Stimulated activated CD4-positive, alpha-beta T cell treated with anti-CD3 and anti-CD28 coated beads, Interleukin-15, amount 100 ng/mL, for 48 hours (primary cell): ENCODE measurements around the gene CENPU.
"Not testable (repeated sequence)": the region's sequence is repeated elsewhere in the genome, so short reads cannot be mapped to it uniquely, and the experiment has no call there.

Source experiments
- DNase-seq, 2 donors: peaks; one replicate each; pipeline ENCODE4 v3.0.0-alpha.2; 2020; ENCODE audit warnings: low read depth in 2 of 2

CENPU gene

GRCh38 chr4:184733654-184734524, at the start of gene CENPU:
Gene CENPU (minus strand): TSS chr4:184734096. CDS start chr4:184734062, 34 bp downstream.
- peak; percentile 93 to 96 for DNase-seq

DNA sequence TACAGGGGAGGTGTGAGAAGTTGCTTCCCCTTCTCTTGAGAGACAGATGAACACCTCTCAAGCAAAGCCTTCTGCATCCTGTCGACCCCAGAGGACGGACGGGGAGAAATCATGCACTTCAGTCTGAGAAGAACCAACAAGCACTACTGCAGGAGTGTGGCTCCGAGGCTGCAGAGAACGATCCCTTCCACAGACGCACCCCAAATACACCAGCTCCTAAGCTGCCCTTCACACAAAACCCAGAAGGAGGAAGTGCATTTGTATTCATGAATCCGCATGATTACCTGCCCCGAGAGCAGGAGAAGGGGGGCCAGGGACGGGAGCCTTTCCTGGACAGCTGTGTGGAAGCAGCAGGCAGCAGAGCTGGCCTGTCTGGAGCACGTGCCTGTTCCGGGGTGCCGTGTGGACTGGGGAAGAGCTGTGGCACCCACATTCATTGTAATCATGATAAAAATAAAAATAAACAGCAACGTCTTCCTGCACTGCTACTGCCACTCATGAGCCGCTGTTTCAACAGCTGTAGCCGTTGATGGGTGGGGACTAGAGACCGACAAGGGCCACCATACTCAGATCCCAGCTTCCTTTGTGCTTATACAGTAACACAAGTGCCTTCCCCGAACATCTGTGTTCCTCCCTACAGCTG, 49.0 kb upstream of the CENPU start:
- DNase-seq, result no peak

DNA sequence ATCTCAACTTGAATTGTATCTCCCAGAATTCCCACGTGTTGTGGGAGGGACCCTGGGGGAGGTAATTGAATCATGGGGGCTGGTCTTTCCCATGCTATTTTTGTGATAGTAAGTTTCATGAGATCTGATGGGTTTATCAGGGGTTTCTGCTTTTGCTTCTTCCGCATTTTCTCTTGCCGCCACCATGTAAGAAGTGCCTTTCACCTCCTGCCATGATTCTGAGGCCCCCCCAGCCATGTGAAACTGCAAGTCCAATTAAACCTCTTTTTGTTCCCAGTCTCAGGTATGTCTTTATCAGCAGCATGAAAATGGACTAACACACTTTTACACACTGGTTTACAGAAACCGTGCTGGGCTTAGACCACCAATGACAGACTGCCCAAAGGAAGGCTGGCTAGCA, 45.3 kb upstream of the CENPU start:
- DNase-seq, result not testable (repeated sequence)

DNA sequence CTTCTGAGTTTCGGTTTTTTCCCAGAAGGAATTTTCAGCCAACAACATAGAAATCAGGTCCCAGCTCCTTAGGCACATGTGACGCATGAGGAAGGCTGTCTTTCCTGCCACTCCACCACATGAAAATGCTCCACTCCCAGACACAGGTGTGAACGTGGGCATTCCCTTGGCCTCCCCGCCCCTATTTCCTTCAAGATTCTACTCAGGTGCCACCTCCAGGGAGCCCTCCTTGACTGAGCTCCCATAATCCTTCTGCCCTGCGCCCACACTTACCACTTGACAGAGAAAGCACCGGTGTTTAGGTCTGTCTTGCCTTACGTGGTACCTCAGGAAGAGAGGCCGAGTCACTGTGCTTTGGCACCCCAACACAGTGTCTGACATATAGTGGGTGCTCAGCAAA, 44.4 kb upstream of the CENPU start:
- no peak for DNase-seq

GRCh38 chr4:184776821-184777220, 42.9 kb upstream of the CENPU start:
- no peak for DNase-seq

GRCh38 chr4:184775854-184776555, 42.1 kb upstream of the CENPU start:
- DNase-seq, result no peak

DNA sequence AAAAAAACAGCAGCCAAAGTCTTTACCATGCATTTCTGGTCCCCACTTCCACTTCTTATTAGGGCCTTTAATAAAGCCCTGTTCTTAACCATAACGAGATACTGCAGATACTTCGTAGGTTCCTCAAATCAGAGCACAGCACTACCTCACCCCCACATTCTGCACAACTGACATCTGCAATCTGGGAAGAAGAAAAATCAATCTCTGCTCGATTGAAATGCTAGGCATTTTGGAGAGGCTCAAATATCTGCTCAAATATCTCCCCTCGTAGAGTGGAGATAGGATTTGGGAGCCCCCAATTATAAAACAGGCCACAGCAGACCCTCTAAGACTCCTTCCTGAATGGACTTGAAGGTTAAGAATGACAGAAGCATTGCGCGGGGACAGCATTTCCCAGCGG, 40.3 kb upstream of the CENPU start:
- no peak for DNase-seq

DNA sequence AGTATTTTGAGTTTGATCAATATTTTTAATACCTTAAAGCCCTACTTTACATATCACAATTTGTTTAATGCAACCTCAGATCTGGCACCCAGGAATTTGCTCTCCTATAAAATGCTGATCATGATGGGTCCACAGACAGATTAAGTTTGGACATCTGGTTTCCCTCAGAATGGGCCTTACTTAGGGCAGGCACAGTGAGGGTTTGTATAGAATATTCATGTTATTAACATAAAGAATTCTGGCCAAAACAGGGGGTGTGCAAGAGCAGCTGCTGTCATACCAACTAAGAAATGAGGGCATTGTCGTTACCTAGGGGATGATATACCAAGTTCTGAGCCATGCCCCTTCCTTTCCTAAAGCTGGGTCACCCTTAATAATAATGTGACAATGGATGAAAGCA, 37.5 kb upstream of the CENPU start:
- DNase-seq, result no peak

DNA sequence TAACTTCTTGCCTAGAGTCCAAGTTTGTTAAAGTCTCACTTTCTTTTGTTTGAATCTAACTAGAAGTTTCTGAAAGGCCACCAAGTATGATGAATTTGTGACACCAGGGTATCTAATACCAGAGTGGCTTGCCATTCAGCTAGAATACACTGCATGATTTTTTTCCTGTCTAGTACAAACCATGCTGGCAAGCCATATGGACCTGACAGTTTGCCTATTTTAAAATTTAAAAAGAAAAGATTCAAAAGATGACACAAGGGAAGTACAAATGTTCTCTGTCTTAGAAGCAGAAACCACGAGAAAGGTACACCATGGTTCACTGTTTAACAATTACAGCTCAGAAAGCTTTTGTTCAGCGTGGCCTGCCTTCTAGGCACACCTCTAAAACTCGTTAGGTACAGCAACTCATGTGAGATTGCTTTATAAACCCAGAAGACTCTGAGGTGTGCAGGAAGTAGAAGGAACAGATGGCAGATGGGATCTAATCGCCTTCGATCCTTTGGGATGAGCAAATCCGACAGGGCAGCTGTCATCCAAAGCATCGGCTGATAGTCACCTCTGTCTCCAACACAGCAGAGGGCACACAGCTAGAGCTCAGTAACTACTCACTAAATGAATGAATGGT, 35.4 kb upstream of the CENPU start:
- no peak for DNase-seq

DNA sequence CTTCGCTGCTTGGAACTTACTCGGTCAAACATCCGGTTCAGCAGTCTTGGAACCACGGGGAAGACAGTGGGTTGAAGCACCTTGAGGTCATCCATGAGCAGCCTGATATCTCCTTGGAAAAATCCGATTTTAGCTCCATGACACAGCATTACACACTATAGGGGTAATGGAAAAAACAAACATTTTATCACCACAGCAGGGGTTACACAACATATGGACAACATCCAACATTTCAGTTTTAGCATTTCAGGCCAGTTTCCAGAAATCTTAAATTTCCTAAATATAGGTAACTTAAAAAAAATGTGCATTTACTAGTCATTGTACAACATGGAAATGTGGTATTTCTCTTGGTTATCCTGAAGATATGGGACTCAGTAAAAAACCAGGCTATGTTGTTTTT, 34.4 kb upstream of the CENPU start:
- DNase-seq, result no peak

DNA sequence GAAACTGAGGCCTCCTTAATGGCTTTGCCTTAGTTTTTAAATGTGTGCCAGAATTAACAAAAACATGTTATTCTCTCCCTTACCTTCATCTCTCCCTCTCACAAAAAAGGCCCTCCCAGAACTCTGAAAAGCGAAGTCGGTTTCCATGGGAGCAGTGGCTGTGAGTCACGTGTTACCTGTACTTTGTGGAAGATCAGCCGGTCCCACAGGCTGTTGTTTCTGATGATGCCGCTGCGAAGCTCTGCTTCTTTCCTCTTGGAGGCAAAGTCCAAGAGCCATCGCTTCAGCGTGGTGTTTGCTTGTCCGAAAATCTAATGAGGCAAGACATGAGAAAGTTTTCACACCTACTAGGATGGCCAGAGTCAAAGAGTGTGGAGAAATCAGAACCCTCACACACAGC, 32.5 kb upstream of the CENPU start:
- no peak for DNase-seq

DNA sequence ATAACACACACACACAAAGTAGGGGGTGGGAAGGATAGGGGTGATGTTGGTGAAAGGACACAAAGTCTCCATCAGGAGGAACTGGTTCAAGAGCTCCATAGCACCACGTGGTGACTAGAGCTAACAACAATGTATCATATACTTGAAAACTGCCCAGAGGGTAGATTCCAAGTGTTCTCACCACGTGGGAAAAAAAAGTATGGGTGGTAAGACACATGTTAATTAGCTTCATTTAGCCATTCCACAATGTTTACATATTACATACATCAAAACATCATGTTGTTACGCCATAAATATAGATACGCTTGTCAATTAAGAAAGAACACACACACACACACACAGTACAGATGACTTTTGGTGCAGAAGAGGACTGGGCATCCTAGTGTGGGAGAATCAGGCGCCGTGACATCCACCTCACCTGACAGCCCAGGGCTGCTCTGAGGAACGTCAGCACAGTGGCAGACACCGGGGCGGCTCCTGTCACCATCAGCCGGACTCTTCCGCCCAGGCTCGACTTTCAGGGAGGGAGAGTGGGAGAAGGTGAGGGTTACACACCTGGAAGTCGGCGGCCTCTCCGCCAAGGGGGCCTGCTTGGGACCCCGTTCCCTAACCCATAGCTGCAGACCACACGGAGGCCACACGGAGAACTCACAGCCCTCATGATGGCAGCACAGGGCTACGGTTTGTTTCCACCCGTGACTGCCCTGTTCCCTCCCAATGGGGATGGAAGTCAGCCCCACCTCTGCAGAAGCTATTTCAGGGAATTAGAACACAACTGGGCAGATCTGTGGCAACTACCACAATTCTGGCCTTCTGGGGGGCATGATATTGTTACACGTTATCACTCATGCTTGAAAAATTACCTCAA, 31.8 kb upstream of the CENPU start:
- no peak for DNase-seq

GRCh38 chr4:184764601-184765000, 30.7 kb upstream of the CENPU start:
- DNase-seq, result no peak

DNA sequence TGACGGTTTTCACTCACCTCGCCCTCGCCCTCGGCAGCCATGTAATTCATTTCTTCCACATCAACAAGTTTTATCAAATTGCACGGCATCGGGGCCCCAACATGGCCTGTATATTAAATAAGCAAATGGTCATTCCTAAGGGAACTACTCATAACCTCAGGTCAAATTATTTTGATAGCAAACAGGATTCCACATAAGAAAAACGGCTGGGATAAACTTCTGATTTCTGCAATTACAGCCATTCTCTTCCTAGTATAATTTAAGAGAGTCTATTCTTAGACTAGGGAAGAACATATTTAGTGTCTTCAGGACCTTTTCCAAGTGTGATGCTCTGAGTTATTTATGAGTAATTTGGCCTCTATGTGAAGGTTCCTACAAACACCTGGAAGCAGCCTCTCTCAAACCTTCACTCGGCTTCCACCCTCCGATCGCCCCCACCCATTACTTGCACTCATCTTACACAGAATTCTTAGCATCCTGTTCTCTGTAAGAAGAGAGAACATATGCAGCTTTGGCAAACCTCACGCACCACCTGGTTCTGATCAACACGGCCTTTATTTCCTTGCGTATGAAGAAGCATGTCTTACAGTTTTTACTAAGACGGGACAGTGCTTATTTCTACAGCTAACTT, 29.4 kb upstream of the CENPU start:
- no peak for DNase-seq

- no peak for DNase-seq
Measured at GRCh38 chr4:184762100-184762499, 28.2 kb upstream of the CENPU start.

DNA sequence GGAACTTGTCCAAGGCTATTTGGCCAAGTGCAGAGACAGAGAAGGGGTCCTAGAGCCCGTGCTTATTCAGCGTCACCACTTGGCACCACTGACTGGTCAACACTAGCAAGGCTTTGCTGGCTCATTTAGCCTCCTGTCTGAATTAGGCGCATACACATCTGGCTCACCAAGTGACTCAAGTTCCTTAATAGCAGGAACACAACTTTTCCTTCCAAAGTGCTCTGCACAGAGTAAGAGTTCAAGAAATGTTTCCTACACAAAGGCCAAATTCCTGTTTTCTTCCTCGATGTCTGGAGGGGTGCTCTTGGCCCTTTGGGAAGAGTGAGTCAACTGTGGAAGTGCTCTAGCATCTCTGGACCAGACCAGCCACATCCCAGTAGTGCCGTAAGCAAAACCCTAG, 26.8 kb upstream of the CENPU start:
- DNase-seq, result no peak

GRCh38 chr4:184757810-184758209, 23.9 kb upstream of the CENPU start:
- DNase-seq, result no peak

DNA sequence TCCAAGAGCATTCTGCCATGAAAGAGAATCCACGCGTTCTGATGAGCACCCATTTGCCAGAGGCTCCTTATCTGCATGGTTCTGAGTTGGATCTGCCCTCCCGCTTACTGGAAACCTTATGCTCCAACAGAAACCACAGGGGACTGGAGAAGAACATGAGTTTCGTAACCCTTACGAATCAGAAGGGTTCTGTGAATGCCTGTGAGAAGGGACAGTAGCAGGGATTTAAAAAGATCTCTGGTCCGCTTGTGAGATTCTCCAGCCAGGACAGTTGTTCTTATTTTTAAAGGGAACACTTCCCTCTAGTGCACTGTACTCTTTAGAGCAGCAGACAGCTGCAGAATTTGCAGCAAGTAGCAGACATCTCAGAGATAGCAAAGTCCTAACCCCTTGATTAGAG, 22.5 kb upstream of the CENPU start:
- DNase-seq, result no peak

DNA sequence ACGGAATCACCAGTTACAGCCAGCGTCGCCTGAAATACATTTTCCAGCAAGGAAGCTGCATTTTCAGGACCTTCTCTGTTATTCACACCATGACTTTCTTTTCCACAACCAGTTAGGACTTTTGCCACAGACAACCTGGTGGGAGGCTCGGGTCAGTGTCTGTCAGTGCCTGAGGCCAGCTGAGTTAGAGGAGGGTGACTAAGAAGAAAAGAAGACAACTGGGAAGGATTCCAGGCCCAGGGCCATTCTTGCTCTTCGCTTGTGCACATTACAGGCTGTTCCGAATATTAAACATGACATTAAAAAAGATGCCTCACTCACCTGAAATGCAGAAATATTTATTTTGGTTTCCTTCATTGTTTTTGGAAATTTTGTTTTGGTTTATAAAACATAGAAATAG, 21.4 kb upstream of the CENPU start:
- DNase-seq, result no peak

DNA sequence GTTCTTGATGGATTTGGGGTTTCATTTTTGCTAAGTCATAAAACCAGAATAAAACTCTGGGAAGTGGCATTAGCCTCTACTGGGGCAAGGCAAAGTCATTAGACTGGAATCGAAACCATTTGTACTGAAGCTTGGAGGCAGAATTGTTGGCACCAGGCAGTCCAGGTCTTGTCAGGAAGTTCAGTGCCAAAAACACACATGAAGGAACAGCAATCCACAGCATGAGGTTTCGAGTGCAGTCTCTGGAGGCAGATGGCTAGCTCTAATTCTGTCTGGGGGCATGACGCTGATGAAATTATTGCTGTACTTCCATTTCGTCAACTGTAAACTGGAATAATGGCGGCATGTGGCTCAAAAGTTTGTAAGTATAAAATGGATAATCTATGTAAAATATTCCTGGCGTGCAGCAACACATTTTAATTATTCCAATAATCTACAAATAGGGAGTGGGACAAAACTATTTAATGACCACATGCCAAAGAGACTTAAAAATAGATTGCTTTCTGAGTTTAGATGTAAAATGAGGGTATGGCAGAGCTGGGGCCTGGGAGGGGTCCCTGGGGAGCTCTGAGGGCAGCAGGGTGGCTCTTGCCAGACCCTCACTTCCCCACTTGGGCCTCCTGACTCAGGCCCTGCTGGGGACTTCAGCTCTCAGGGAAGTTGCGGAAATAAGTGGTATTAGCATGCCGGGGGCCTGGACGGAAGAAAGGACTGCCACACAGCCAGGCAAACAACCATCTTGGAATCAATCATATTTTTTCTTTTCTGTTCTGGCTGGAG, 18.8 kb upstream of the CENPU start:
- DNase-seq, result no peak
